Dedifferentiated amniotic fluid mesenchymal stem cell (primary cell): ENCODE data around the gene DLG1.

Experiments used
- DNase-seq: peaks from one replicate; pipeline ENCODE4 v3.0.0-alpha.2; 2016; ENCODE audit errors: extremely low spot score

Gene DLG1

DNA sequence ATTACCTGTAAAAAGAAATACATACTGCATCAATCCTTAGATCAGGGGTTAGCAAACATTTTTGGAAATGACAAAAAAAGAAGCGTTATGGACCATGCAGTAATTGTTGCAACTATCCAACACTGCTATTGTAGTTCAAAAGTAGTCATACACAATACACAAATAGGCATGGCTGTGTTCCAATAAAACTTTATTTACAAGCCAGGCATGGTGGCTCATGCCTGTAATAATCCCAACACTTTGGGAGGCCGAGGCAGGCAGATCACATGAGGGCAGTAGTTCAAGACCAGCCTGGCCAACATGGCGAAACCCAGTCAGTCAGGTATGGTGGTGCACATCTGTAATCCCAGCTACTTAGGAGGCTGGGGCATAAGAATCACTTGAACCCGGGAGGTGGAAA, 124.8 kb downstream of the DLG1 start:
- DNase-seq: no peak

DNA sequence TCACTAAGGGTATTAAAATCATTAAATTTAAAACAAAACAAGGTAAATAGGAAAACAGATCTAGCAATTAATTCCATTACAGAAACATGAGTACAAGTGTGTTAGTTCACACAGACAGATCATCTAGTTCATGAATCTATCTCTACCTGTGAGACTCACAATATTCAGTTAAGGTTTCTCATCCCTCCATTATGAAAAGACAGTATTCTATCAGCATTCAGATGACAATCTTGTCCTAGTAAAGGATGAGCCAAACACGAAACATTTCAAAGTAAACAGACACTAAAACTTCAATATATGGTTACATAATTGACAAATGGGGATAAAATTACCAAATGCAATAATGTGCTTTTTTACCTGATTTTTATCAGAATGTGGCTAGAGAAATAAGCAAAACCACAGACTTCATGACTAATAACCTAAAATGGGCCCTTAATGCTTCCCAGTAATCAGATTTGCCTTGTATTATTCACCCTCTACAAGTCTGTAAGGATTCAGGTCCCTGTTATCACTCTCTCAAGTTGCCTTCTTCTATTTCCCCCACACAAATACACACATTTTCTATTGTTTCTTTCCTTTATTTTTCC, 126.8 kb downstream of the DLG1 start:
- no peak for DNase-seq

GRCh38 chr3:197169028-197169427, 129.4 kb downstream of the DLG1 start:
- no peak for DNase-seq

- peak; percentile 58 for DNase-seq
These were observed 129.8 kb downstream of the DLG1 start for GRCh38 chr3:197168606-197169005.

DNA sequence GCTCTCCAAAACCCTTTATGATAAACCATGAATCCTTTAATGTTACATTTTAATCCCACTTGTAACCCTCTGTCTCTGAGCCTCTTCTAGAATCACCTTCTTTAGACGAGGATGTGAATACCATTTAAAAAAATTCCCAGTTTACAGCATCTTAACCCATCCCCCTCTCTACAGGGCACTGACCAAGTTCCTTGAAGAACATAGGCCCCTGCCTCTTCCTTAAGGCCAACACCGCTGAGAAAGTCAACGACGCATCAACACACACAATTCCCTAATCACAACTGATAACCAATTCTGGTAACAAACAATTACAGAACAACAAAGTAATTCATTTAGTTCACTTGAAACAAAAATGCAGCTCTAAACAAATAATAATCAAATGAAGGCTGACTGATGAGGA, 130.3 kb downstream of the DLG1 start:
- no peak for DNase-seq

DNA sequence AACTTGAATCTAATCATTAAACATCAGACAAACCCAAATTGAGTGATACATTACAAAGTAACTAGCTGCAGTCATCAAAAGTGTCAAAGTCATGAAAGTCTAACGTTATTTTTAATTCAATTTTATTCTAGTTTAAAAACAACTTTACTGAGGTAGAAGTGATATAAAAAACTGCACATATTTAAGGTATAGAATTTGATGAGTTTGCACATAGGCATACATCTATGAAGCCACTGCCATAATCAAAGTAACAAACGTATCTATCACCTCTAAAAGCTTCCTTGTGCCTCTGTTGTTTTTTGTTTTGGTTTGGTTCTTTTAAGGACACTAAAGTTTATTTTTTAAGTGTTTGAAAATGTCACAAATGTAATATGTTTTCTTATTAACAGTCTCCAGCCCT, 130.9 kb downstream of the DLG1 start:
- no peak for DNase-seq

DNA sequence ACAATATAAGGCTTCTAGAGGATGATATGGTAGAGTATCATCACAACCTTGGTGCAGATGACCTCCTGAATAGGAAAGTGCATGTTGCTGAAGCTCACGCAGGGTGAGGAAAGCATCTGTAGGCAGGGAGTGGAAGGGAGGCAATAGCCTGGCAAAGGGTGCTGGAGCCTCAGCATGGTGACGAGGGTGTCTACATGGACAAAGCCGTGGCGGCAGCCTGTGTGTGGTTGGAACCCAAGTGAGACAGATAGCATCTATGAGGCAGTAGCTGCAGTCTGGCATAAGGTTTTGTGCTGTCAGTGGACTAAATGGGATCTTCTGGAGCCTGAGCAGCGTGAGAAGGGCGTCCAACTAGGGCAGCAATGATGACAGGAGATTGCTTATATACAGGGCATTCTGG, 132.5 kb downstream of the DLG1 start:
- DNase-seq: no peak

- DNase-seq: no peak
These were observed 143.4 kb downstream of the DLG1 start for GRCh38 chr3:197155046-197155445.

GRCh38 chr3:197151580-197151979, 146.8 kb downstream of the DLG1 start:
- no peak for DNase-seq

DNA sequence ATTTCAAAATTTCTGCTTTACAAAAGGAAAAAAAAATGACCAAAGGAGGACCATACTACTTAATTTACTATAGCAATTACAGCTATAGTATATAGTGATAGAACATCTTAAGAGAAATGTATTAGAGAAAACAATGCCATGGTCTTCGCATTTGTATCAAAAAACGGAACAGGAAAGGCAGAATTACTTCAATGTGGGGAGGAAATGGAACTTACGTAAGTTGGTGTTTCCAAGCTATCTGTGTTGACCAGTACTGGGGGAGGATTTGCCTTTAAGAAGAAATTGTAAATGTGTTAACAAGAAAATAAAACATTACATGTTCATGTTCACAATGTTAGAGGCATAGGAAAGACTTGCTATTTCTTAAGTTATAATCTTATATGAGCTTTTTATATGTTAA, 148.9 kb downstream of the DLG1 start:
- DNase-seq: no peak

DNA sequence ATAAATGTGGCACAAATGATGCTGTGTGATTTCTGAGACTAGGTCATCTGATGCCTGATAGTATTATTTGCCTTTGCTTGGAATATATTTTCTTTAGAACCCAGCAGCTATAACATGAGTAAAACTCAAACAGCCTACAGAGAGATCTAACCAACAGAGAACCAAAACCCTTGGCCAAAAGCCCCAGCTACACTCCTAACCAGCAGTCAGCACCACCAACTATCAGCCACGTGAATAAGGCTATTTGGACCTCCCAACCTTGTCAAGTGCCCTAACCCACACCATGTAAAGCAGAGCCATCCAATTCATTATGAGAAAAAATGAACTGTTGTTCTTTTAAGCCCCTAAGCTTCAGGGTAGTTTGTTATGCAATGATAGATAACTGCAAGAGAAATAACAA, 154.2 kb downstream of the DLG1 start:
- no peak for DNase-seq

- DNase-seq: no peak
These were observed 158.8 kb downstream of the DLG1 start for GRCh38 chr3:197139586-197139985.

- DNase-seq: no peak
These were observed 160.7 kb downstream of the DLG1 start for GRCh38 chr3:197137751-197138150.

GRCh38 chr3:197136744-197137143, 161.7 kb downstream of the DLG1 start:
- no peak for DNase-seq

GRCh38 chr3:197135212-197135611, 163.2 kb downstream of the DLG1 start:
- DNase-seq: no peak

DNA sequence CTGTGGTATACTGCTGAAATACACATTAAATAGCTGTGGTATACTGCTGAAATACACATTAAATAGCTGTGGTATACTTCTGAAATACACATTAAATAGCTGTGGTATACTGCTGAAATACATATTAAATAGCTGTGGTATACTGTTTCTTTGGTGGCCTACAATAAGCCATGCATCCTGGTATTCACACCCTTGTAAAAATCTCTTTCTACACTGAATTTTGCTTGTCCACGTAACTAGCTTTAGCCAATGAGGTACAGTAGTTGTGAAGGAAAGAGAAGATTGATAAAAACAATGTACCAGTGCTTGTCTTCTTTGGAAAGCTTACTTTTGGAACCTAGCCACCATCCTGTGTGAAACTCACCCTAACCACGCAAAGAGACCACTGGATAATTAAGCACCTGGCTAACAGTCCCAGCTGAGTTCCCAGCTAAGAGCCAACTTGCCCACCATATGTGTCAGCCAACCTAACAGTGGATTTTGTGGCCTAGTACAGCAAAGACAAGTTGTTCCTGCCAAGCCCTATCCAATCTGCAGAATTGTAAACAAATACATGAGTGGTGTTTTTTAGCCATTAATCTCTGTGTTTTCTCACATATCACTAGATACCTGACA, 165.4 kb downstream of the DLG1 start:
- no peak for DNase-seq

DNA sequence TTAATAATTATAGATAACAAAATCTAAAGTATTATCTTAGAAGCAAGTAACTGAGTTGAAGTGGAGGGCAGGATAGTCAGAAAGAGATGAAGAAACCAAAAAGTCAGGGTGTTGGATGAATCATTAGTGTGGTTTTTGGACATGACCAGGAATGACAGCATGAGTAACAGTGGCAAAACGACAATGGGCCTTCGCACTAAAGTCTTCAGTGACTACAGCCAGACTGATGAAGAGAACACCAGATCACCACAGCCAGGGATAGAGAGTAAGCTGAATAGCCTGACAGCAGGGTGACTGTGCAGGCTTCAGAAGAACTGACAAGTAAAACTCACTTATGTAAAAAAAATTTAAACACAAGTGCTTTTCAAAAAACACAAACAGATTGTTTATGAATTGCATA, 172.8 kb downstream of the DLG1 start:
- DNase-seq: no peak

DNA sequence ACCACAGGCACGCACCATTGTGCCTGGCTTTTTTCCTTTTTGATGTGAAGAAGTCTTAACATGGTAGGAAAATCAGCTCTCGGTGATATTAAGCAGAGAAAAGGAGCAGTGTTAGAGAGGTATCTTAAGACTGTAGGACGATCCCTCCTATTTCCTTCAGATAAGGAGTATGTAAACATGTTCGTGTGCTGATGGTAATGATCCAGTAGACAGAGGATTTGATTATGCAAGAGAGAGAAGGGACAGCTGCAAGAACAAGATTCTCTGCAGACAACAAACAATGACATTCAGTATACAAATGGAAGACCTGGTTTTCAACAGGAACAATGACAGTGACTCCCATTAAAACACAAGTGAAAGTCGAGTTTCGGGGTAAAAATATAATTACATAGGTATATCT, 173.7 kb downstream of the DLG1 start:
- no peak for DNase-seq

DNA sequence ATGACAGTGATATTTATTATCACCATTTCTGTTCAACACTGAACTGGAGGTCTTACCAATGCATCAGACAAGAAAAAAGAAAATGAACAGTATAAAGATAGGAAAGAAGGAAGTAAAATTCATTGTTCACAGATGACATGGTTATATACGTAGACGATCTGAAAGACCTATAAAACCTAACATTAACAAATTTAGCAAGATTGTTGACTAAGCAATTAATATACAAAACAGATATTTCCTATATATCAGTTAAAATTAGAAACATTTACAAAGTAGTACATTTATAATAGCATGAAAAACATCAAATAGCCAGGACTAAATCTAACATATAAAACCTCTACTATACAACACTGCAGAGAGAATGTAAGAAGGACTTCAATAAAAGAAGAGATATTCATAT, 176.0 kb downstream of the DLG1 start:
- no peak for DNase-seq

DNA sequence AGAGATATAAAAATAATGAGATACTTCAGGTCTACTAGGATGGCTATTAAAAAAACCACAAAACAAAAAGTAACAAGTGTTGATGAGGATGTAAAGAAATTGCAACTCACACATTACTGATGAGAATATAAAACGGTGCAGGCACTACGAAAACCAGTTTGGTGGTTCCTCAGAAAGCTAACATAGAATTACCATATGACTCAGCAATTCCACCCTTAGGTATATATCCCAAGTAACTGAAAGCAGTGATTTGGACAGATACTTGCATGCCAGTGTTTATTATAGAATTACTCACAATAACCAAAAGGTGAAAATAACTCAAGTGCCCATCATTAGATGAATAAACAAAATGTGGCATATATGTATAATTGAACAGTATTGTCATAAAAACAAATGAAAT, 181.3 kb downstream of the DLG1 start:
- DNase-seq: no peak

DNA sequence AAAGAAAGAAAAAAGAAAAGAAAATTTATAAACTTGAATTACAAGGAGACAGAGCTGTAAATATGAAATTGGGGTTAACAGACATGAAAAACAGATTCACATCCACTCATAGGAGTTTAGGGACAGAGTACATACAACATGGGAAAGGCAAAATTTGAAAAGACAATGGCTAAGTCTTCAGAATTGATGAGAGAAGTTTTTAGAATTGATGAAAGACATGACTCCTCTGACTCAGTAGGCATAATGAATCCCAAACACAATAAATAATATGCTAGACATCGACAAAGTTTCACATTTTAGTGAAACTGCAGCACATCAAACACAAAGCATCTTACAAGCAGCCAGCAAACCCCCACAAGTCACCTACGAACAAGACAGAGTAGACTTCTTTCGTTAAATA, 184.4 kb downstream of the DLG1 start:
- DNase-seq: no peak

- no peak for DNase-seq
These were observed 186.7 kb downstream of the DLG1 start for GRCh38 chr3:197111685-197112084.

DNA sequence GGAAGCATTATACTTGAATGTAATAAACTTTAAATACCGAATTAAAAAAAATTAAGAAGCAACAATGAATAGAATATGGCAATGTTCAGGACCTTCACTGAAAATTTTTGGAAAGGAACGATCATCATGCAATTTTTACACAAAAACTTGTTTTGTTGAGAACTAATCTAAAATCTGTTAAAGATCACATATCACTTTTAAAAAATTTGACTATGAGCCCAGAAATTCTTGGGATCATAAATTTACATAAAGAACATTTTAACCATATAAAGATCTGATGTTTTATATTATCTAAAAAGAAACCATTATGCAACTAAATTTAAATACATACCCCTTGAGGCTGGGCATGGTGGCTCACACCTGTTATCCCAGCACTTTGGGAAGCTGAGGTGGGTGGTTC, 192.6 kb downstream of the DLG1 start:
- no peak for DNase-seq

DNA sequence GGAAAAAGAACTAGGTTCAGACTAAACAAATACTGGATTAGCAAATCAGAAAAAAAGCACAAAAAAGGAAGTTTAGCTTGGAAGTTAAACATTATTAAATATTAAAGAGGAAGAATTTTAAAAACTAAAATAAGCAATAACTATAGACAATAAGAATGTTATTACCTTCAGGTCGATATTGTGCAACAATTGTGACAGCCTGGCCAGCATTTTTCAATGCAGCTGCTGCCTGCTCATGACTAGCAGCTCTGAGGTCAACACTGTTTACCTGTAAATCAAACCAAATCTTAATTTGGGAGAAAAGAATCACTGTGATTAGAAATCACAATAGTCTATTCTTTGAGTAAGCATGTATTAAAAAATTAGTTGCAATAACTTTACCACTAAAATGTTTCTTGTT, 193.7 kb downstream of the DLG1 start:
- DNase-seq: no peak
